KMS-11 (cell line): Measurements from ENCODE around the gene SETD7.

Source experiments
- H2AFZ ChIP-seq: fragments of 200-600 bp; sonication (generic); 2 replicates; pipeline ENCODE4 v1.6.1; 2016; ENCODE audit warnings: antibody characterized with exemption, mixed run types, low read depth
- H3K27ac ChIP-seq: fragments of 200-600 bp; sonication (generic); 2 replicates; pipeline ENCODE4 v1.6.1; 2016; ENCODE audit warnings: mild to moderate bottlenecking, mixed run types
- H3K27me3 ChIP-seq: fragments of 200-600 bp; sonication (generic); 2 replicates; pipeline ENCODE4 v1.6.1; 2017; ENCODE audit warnings: mild to moderate bottlenecking, low read depth, mixed run types, moderate library complexity; ENCODE audit not compliant: insufficient read depth
- H3K36me3 ChIP-seq: fragments of 200-600 bp; sonication (generic); 2 replicates; pipeline ENCODE4 v1.6.1; 2017; ENCODE audit warnings: mild to moderate bottlenecking, mixed run types; ENCODE audit not compliant: insufficient read depth
- H3K4me1 ChIP-seq: fragments of 200-600 bp; sonication (generic); 2 replicates; pipeline ENCODE4 v1.6.1; 2016; ENCODE audit warnings: mild to moderate bottlenecking, low read depth, mixed run types; ENCODE audit not compliant: poor library complexity, severe bottlenecking
- H3K4me2 ChIP-seq: fragments of 200-600 bp; sonication (generic); 2 replicates; pipeline ENCODE4 v1.7.0; 2016; ENCODE audit warnings: mild to moderate bottlenecking, mixed run types
- H3K4me3 ChIP-seq: fragments of 200-600 bp; sonication (generic); IDR thresholded peaks from 2 replicates; pipeline ENCODE4 v1.6.1; 2017; ENCODE audit warnings: low read depth, low read length, mixed read lengths; ENCODE audit not compliant: insufficient read depth
- H3K79me2 ChIP-seq: fragments of 200-600 bp; sonication (generic); 2 replicates; pipeline ENCODE4 v1.6.1; 2016; ENCODE audit warnings: low read depth, mixed run types; ENCODE audit not compliant: insufficient read depth
- H3K9ac ChIP-seq: fragments of 200-600 bp; sonication (generic); 2 replicates; pipeline ENCODE4 v1.6.1; 2016; ENCODE audit warnings: mild to moderate bottlenecking, mixed run types
- H4K20me1 ChIP-seq: fragments of 200-600 bp; sonication (generic); 2 replicates; pipeline ENCODE4 v1.6.1; 2016; ENCODE audit warnings: mild to moderate bottlenecking, mixed run types; ENCODE audit not compliant: insufficient read depth
- CTCF ChIP-seq: fragments of 200-600 bp; sonication (generic); conservative IDR thresholded peaks from 2 replicates; pipeline ENCODE4 v1.6.1; 2017; ENCODE audit warnings: low read depth, mild to moderate bottlenecking, antibody characterized with exemption, low read length, moderate library complexity, mixed read lengths

SETD7 gene

GRCh38 chr4:139556724-139557555 is 921 bp upstream of the SETD7 start:
- H3K79me2 ChIP-seq, result peaks cover 31% of the 10 kb centered on the region
- peak overlapping the region; percentile 79 for H3K4me2 ChIP-seq
- peak overlapping the region; percentile 86 for H2AFZ ChIP-seq
- peak overlapping the region; percentile 97 for H3K9ac ChIP-seq
- no peaks in the 10 kb centered on the region for H3K36me3 ChIP-seq
- TF ChIP-seq CTCF, result peak; percentile 49; the same call in 1 of the 2 replicates
- H3K4me1 ChIP-seq, result peaks cover 49% of the 10 kb centered on the region
- H3K27me3 ChIP-seq, result no peaks in the 10 kb centered on the region
- 0 out of 2 replicates have a peak, but pooled peaks cover 10% of the 10 kb centered on the region for H4K20me1 ChIP-seq
- H3K27ac ChIP-seq, result peak overlapping the region; percentile 90
- peak overlapping the region; percentile 33 for H3K4me3 ChIP-seq

GRCh38 chr4:139555705-139556070 is 331 bp downstream of the SETD7 start:
- Histone ChIP-seq H4K20me1 (peaks cover 20% of the 10 kb centered on the region; the same call in 1 of the 2 replicates), H2AFZ (peak overlapping the region; percentile 86), H3K79me2 (peaks cover 44% of the 10 kb centered on the region), H3K4me3 (peak overlapping the region; percentile 21), H3K27me3 (no peaks in the 10 kb centered on the region), H3K36me3 (no peaks in the 10 kb centered on the region), H3K4me1 (peaks cover 58% of the 10 kb centered on the region), H3K27ac (peak overlapping the region; percentile 90), H3K4me2 (peak overlapping the region; percentile 79; the same call in 1 of the 2 replicates), H3K9ac (peak overlapping the region; percentile 97)
- TF ChIP-seq CTCF, result no peak

GRCh38 chr4:139554893-139555704 is 920 bp downstream of the SETD7 start:
- H3K27me3 ChIP-seq, result no peaks in the 10 kb centered on the region

GRCh38 chr4:139554642-139554892 is 1.5 kb downstream of the SETD7 start:
- H3K4me2 ChIP-seq, result peak overlapping the region; percentile 79
- H3K27ac ChIP-seq, result peak overlapping the region; percentile 90; the same call in 1 of the 2 replicates
- peaks cover 55% of the 10 kb centered on the region for H3K79me2 ChIP-seq
- H2AFZ ChIP-seq, result peak overlapping the region; percentile 86; the same call in 1 of the 2 replicates
- peak overlapping the region; percentile 97 for H3K9ac ChIP-seq
- H3K27me3 ChIP-seq, result no peaks in the 10 kb centered on the region
- peaks cover 58% of the 10 kb centered on the region for H3K4me1 ChIP-seq
- H3K36me3 ChIP-seq, result no peaks in the 10 kb centered on the region
- H3K4me3 ChIP-seq, result peak overlapping the region; percentile 57
- no peak for TF ChIP-seq CTCF
- peaks cover 21% of the 10 kb centered on the region; the same call in 1 of the 2 replicates for H4K20me1 ChIP-seq

More at GRCh38 chr4:139554893-139555704, 920 bp downstream of the SETD7 start:
- no peak for TF ChIP-seq CTCF
- Histone ChIP-seq H3K4me2 (peak overlapping the region; percentile 79), H2AFZ (peak overlapping the region; percentile 86), H3K27ac (peak overlapping the region; percentile 90), H3K4me1 (peaks cover 58% of the 10 kb centered on the region), H3K4me3 (peak overlapping the region; percentile 57), H3K9ac (peak overlapping the region; percentile 97), H3K79me2 (peaks cover 50% of the 10 kb centered on the region), H3K36me3 (no peaks in the 10 kb centered on the region), H4K20me1 (peaks cover 21% of the 10 kb centered on the region; the same call in 1 of the 2 replicates)
